ENCODE results near the gene ITPR1. TPM values are rescaled to one million over a fixed set of nuclear protein-coding genes. Genes with fewer than 3 reads are reported as not detected.

Gene ITPR1
- 19.0 and 39.9 TPM in 2 replicates for total RNA-seq

DNA sequence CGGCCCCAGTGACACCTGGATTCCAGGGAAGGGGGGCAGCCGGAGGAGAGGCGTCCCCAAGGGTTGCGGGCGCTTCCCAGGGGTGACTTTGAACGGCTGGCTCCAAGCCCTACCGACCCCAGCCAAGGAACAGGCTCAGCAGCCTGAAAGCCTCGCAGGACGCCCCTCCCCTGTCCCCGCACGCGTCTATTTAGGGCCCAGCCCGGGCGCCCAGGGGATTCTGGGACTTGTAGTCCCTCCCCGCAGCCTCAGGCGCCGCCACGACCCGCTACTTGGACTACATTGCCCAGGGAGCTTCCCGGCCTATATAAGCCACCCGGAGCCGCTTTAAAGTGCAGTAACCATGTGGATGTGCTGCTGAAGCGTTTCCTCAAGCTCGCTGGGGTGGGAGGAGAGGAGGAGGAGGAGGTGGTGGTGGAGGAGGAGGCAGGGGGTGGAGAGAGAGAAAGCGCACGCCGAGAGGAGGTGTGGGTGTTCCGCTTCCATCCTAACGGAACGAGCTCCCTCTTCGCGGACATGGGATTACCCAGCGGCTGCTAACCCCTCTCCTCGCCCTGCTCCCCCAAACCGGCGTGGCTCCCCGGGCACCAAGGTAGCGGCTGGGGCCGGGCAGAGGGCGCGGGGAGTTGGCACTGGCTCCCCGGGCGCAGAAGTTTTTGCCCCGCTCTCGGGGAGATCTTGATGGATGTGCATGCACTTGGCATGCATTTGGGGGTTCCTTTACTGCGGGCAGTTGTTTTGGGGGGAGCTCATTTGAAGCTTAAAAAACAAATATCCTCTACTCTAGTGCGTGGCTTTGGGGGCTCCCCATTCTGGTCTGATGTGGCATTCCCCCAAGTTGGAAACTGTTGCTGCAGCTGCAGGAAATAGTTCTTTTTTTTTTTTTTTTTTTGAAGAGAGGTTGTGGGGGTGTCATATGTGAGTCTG is at the start of gene ITPR1:
Gene ITPR1, plus strand, starts transcription at position 335 of the 927 bp plus-strand sequence. CDS start 23,144 bp downstream, outside the sequence.

DNA sequence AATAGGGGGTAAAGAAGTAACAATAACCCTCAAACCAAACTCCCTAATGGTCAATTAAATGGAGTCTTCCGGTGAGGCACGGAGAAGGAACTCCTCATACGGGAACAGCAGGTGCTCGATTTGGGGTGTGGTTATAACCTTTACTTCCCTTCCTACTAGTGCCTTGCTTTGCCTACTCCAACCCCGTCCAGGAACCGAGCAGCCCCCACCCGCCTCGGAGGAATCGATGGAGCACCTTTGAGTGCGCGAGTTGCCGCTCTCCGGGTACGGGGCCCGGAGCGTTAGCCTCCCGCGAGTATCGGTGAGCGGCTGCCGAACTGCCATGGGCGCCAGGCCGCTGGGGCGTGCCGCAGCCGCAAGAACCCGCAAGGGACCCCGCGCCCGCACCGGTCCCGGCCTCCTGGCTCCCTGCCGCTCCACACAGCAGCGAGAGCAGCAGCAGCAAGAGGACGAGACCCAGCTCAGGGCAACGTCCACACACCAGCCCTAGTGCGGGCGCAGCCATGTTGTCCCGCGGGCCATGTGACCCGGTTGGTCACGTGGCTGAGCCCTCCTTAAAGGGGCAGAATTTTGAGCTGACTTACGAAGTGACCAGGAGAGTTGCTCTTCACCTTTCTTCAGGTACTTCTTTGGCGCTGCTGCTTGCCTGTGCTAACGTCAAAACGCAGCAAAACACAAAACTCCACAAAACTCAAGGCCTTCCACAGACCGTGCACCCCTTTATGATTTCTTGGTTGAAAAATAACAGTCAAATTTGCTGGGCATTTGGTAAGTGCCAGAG is 26.2 kb upstream of the ITPR1 start, which contains the start of gene SUMF1:
Gene SUMF1, minus strand, starts transcription at position 529 of the 781 bp plus-strand sequence. Its CDS starts 24 bp downstream, at position 505.

Other genes with a start within 250 kb of the ITPR1 start
- 8.2 and 11.6 TPM in 2 replicates for gene SETMAR, start 190.0 kb upstream of the ITPR1 start, total RNA-seq
- gene SUMF1, start 26.1 kb upstream of the ITPR1 start, total RNA-seq = 43.0 and 56.0 TPM in 2 replicates